Activated CD8-positive, alpha-beta T cell treated with anti-CD3 and anti-CD28 coated beads, Interleukin-2, amount 10 ng/mL, durations not matched to agents 7 days and 5 days (primary cell): Measurements from ENCODE around the gene OR1B1. TPM values are rescaled to one million over a fixed set of nuclear protein-coding genes. Genes with fewer than 3 reads are reported as not detected.

Source experiments
- ATAC-seq: fragments of 150-1000 bp; cut with Tn5 transposase; one replicate; pipeline ENCODE4 v1.10.0; 2021; ENCODE audit warnings: moderate library complexity
- CTCF ChIA-PET: fragments of 350-600 bp; sonication (Branson Sonifier 250); formaldehyde crosslinking; loops from one replicate; lab custom pipeline; 2021; ENCODE audit warnings: antibody characterized with exemption; lab: Charles Lee
- POLR2A ChIA-PET: fragments of 350-600 bp; sonication (Branson Sonifier 250); formaldehyde crosslinking; loops from one replicate; lab custom pipeline; 2021; ENCODE audit warnings: antibody characterized with exemption; lab: Charles Lee
- DNase-seq: peaks from one replicate; pipeline ENCODE4 v3.0.0-alpha.2; 2020
- H3K27ac Mint-ChIP-seq: one replicate; pipeline ENCODE4 v1.8.0; 2021; ENCODE audit warnings: mild to moderate bottlenecking, mixed read lengths
- H3K27me3 Mint-ChIP-seq: one replicate; pipeline ENCODE4 v1.8.0; 2021; ENCODE audit warnings: low read depth, mixed read lengths
- H3K36me3 Mint-ChIP-seq: one replicate; pipeline ENCODE4 v1.8.0; 2021; ENCODE audit warnings: low read depth, mixed read lengths
- H3K4me1 Mint-ChIP-seq: one replicate; pipeline ENCODE4 v1.8.0; 2021; ENCODE audit warnings: low read depth, mixed read lengths
- H3K4me3 Mint-ChIP-seq: one replicate; pipeline ENCODE4 v1.8.0; 2021; ENCODE audit warnings: mild to moderate bottlenecking, mixed read lengths
- H3K9me3 Mint-ChIP-seq: one replicate; pipeline ENCODE4 v1.8.0; 2022; ENCODE audit warnings: mixed read lengths; ENCODE audit not compliant: insufficient read depth
- total RNA-seq, 2 experiments: library from RNA; stranded (reverse); gene quantifications; one replicate each; pipeline ENCODE4 v1.2.3, GENCODE V29; 2021

The OR1B1 gene
- total RNA-seq, 2 experiments from 2014 or later, result not detected

DNA sequence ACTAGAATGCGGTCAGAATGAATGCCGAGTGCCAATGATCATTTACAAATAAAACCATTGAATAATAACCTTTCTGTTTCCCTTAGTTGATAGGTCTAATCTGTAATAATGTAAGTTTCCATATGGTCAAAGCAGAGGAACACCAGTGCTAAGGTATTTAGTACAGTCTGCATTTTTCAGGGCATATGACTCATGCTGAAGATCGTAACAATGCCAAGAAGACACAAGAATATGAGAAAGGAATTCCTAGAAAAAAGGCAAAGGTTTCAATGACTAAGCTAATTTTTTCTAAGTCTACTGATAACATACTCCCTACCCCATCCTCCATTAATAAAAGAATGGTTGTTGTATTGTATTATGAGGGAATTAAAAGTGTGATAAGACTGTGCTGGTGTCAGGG lies 77.1 kb downstream of the OR1B1 start:
- H3K36me3 Mint-ChIP-seq, result no peaks in the 10 kb centered on the region
- H3K4me3 Mint-ChIP-seq, result no peak overlapping the region
- DNase-seq (no peak), ATAC-seq (no peak)
- POLR2A ChIA-PET, result no interaction called here
- no peaks in the 10 kb centered on the region for H3K9me3 Mint-ChIP-seq
- CTCF ChIA-PET, result no interaction called here
- no peaks in the 10 kb centered on the region for H3K27me3 Mint-ChIP-seq
- H3K4me1 Mint-ChIP-seq, result no peaks in the 10 kb centered on the region
- no peak overlapping the region for H3K27ac Mint-ChIP-seq

DNA sequence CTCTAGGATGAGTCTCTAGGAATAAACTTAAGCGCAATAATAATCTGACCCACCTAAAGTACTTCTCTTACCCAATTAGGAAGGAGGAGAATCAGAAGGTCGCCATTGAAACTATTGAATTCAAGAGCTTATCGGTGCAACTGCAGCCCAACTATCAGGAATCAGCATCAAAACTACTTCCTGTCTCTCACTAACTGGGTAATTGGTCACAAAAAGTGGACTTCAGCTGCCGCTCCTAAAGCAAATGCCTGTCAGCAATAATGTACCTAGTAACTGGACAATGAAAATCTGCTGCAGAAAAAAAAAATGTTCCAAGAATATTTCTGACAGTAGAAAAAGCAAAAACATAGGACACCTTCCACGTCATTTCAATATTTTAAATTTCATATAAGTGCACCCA lies 77.6 kb downstream of the OR1B1 start:
- no peak for DNase-seq

More for the DNA sequence above, 77.6 kb downstream of the OR1B1 start:
- Mint-ChIP-seq H3K4me3 (no peak overlapping the region), H3K27ac (no peak overlapping the region), H3K27me3 (no peaks in the 10 kb centered on the region), H3K4me1 (no peaks in the 10 kb centered on the region), H3K9me3 (no peaks in the 10 kb centered on the region), H3K36me3 (no peaks in the 10 kb centered on the region)
- CTCF ChIA-PET, result no interaction called here
- POLR2A ChIA-PET, result no interaction called here
- no peak for ATAC-seq

Other genes starting within 250 kb of the OR1B1 start
- not detected for gene OR1J1, start 179.7 kb downstream of the OR1B1 start, total RNA-seq
- not detected for gene OR1J2, start 146.8 kb downstream of the OR1B1 start, total RNA-seq
- gene OR1J4, start 138.5 kb downstream of the OR1B1 start, total RNA-seq, result not detected
- not detected for gene OR1N1, start 130.3 kb downstream of the OR1B1 start, total RNA-seq
- not detected for gene OR1N2, start 104.5 kb downstream of the OR1B1 start, total RNA-seq
- gene OR1L8, start 74.2 kb downstream of the OR1B1 start, total RNA-seq, result not detected
- gene OR1Q1, start 42.9 kb downstream of the OR1B1 start, total RNA-seq, result not detected
- gene OR1L1, start 4.1 kb upstream of the OR1B1 start, total RNA-seq, result not detected
- gene OR1L3, start 17.5 kb upstream of the OR1B1 start, total RNA-seq, result not detected
- gene OR1L4, start 66.4 kb upstream of the OR1B1 start, total RNA-seq, result not detected
- gene OR1L6, start 84.7 kb upstream of the OR1B1 start, total RNA-seq, result not detected
- gene OR5C1, start 131.3 kb upstream of the OR1B1 start, total RNA-seq, result not detected
- gene OR1K1, start 142.5 kb upstream of the OR1B1 start, total RNA-seq, result not detected
- 10 to 100 TPM; 25.9 to 27.3 TPM for gene PDCL, start 171.0 kb upstream of the OR1B1 start, total RNA-seq
- 10 to 100 TPM; 40.3 to 43.6 TPM for gene RC3H2, start 247.7 kb upstream of the OR1B1 start, total RNA-seq